ENCODE results near the gene NNMT.

DNA sequence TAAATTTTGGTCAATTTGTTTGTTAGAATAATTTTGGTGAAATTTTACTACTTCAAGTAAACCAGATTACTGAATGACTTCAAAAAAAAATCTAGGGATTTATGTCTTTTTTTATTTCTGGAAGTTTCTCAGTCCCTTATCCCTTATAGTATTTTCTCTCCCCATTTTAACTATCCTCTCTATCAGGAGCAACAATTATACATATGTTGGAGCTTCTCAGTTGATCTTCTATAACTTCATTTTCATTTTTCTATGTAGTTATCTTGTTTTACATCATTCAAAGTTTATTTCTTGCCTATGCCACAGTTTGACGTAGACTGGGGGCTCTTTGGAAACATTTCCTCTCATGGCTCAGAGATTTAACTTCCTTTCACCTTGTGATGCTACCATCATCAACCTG, 34.2 kb downstream of the NNMT start:
- TF ChIP-seq SMARCB1 (IDR thresholded peaks at IDR 0.05; ENCODE audit: insufficient read length, low read depth) (no peak), TRIM28 (IDR thresholded peaks at IDR 0.05) (0 out of 2 replicates have a peak, but pooled peaks have one; percentile 33), BRD4 (IDR thresholded peaks at IDR 0.05) (no peak), ATF7 (IDR thresholded peaks at IDR 0.05) (no peak), JUN (IDR thresholded peaks at IDR 0.05; ENCODE audit: borderline replicate concordance, low read depth, low read length) (no peak), JUN (CRISPR knock-in tag; IDR thresholded peaks at IDR 0.05; ENCODE audit: borderline replicate concordance) (no peak), HNRNPLL (IDR thresholded peaks at IDR 0.05; ENCODE audit: low read depth, low read length, poor library complexity, severe bottlenecking) (no peak), MAFF (IDR thresholded peaks at IDR 0.05; ENCODE audit: low read length) (no peak), SETDB1 (IDR thresholded peaks at IDR 0.05; ENCODE audit: low read length) (no peak), MYC (IDR thresholded peaks at IDR 0.05; ENCODE audit: low read depth, low read length) (no peak), MYC (CRISPR knock-in tag; IDR thresholded peaks at IDR 0.05; ENCODE audit: borderline replicate concordance, low read depth) (no peak)

Measured in K562 (cell line).